ENCODE data around the gene KIF26B.

Gene KIF26B

DNA sequence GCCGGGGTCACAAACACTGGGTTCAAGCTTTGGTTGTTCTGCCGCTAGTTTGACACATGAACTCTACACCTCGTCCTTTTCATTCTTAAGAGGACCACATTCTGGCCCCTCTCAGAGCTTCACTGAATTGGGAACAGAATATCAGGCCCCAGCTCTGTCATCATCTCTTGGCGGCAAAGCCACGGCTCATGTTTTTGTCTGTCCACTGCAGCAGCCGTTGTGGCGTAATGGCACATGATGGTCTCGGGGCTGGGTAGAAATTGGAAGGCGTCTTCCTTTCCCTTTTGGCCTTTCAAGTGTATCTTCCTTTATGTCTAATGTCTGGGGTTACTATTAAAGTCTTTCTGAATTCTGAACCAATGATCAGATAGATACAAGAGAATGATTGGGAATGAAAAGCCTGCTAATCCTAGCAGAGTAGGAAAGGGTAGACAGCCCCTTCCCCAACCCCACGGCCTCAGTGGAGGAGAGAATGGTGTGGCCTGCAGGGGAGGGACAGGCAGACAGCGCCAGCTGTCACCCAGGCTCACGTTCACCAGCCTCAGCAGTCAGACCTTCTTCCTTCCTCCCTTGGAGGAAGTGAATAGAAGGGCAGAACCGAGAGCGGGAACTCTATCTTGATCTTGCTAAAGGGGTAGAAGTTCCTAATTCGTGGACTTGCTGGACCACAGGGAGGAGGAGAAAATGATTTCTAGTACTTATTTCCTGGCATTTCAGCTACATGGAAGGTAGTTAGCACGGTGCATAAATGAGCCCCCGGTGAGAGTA lies 498.1 kb downstream of the KIF26B start:
- TF ChIP-seq ZNF274 (IDR thresholded peaks at IDR 0.05; ENCODE audit: low read depth, low read length) (no peak), YY1 (IDR thresholded peaks at IDR 0.05; ENCODE audit: insufficient read depth, insufficient read length) (no peak), SUZ12 (IDR thresholded peaks at IDR 0.05; ENCODE audit: extremely low read depth, insufficient read depth, insufficient read length) (no peak)
- Histone ChIP-seq H3K9ac (ENCODE audit: insufficient read length, low read depth) (no peak overlapping the region), H3K4me1 (ENCODE audit: insufficient read depth, insufficient read length) (peaks cover 23% of the 10 kb centered on the region), H3K4me3 (ENCODE audit: insufficient read length, low read depth) (no peak overlapping the region), H3K9me3 (ENCODE audit: insufficient read depth, low read length) (peaks cover 10% of the 10 kb centered on the region; the same call in 1 of the 2 replicates), H3K27me3 (ENCODE audit: insufficient read depth, insufficient read length) (peaks cover 23% of the 10 kb centered on the region), H3K36me3 (ENCODE audit: insufficient read depth, insufficient read length, low read length) (no peaks in the 10 kb centered on the region)
- no peak for DNase-seq (ENCODE audit: low read depth, low spot score)

DNA sequence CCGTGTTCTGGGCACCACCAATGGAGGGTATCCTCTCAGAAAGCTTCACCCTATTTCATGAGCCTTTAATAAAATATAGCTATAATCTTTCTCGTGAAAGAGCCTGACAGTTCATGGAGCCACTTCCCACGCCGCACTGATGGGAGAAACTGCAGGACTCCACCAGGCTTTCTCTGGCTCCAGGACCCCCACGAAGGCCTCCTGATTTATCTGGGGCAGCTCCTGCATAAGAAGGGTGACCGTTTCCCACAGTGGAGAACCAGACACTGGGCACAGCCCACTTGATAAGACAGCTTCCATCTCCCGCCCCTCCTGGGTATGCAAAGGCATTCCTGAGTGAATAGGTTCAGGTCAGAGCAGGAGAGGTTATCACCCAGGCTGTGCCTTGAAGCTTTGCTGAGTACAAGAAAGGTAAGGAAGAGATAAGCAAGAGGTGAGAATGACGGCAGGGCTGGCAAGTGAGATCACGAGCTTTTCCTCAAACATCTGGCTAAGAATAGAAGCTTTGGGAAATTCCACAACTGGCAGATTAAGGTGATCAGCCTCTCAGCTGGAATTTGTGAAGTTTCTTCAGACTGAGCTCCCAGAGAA lies 499.8 kb downstream of the KIF26B start:
- Histone ChIP-seq H3K9ac (ENCODE audit: insufficient read length, low read depth) (no peak overlapping the region), H3K4me3 (ENCODE audit: insufficient read length, low read depth) (no peak overlapping the region), H3K36me3 (ENCODE audit: insufficient read depth, insufficient read length, low read length) (no peaks in the 10 kb centered on the region), H3K9me3 (ENCODE audit: insufficient read depth, low read length) (peaks cover 12% of the 10 kb centered on the region; the same call in 1 of the 2 replicates), H3K4me1 (ENCODE audit: insufficient read depth, insufficient read length) (peaks cover 13% of the 10 kb centered on the region), H3K27me3 (ENCODE audit: insufficient read depth, insufficient read length) (peaks cover 18% of the 10 kb centered on the region)
- TF ChIP-seq YY1 (IDR thresholded peaks at IDR 0.05; ENCODE audit: insufficient read depth, insufficient read length) (no peak), ZNF274 (IDR thresholded peaks at IDR 0.05; ENCODE audit: low read depth, low read length) (no peak), SUZ12 (IDR thresholded peaks at IDR 0.05; ENCODE audit: extremely low read depth, insufficient read depth, insufficient read length) (no peak)
- peak; percentile 38 for DNase-seq (ENCODE audit: low read depth, low spot score)

DNA sequence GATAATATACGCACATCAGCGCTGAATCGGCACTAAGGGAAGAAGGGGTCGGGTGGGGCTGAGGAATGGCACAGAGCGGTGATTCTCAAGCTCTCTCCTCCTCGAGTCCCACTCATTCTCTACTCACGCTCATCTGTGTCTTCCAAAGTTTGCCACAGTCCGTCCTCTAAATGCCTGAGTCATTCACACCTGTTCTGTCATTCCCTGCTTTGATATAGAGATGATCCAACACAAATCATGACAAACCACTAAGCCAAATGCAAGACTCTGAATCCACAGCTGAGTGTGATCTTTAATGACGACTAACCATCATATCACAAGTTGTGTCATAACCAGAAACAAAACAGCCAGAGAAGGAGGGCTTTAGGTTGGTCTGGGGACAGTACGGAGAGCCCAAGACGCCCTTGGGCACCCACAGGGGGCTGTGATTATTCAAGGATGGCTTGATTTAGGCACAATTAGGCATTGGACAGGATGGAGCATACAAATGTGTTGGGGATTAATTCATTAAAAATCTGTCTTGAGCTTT lies 501.5 kb downstream of the KIF26B start:
- H3K4me3 ChIP-seq (ENCODE audit: insufficient read length, low read depth): no peak overlapping the region
- no peaks in the 10 kb centered on the region for H3K36me3 ChIP-seq (ENCODE audit: insufficient read depth, insufficient read length, low read length)
- H3K27me3 ChIP-seq (ENCODE audit: insufficient read depth, insufficient read length): peaks cover 3% of the 10 kb centered on the region
- peaks cover 12% of the 10 kb centered on the region; the same call in 1 of the 2 replicates for H3K9me3 ChIP-seq (ENCODE audit: insufficient read depth, low read length)
- peaks cover 7% of the 10 kb centered on the region for H3K4me1 ChIP-seq (ENCODE audit: insufficient read depth, insufficient read length)
- TF ChIP-seq YY1 (IDR thresholded peaks at IDR 0.05; ENCODE audit: insufficient read depth, insufficient read length): no peak
- no peak overlapping the region for H3K9ac ChIP-seq (ENCODE audit: insufficient read length, low read depth)
- no peak for DNase-seq (ENCODE audit: low read depth, low spot score)

DNA sequence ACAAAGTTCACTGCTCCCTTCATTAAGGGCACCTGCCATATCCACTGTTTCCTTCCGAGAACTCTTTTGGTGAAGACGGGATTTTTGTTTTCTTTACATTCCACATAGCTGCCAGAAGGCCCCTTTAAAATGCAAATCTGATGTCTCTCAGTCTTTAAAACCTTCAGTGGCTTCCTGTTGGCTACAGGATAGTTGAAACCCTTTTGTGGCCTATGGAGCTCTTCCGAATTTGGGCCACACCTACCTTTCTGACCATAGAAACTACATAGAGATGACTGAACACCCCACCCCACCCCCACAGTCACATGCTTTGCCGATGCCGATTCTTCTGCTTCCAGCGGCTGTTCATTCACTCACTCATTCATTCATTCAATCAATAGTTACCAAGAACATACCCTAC lies 502.6 kb downstream of the KIF26B start:
- Histone ChIP-seq H3K4me3 (ENCODE audit: insufficient read length, low read depth) (no peak overlapping the region), H3K27me3 (ENCODE audit: insufficient read depth, insufficient read length) (peaks cover 3% of the 10 kb centered on the region), H3K9ac (ENCODE audit: insufficient read length, low read depth) (no peak overlapping the region), H3K36me3 (ENCODE audit: insufficient read depth, insufficient read length, low read length) (no peaks in the 10 kb centered on the region), H3K4me1 (ENCODE audit: insufficient read depth, insufficient read length) (peaks cover 7% of the 10 kb centered on the region), H3K9me3 (ENCODE audit: insufficient read depth, low read length) (peaks cover 5% of the 10 kb centered on the region)
- TF ChIP-seq YY1 (IDR thresholded peaks at IDR 0.05; ENCODE audit: insufficient read depth, insufficient read length) (no peak), ZNF274 (IDR thresholded peaks at IDR 0.05; ENCODE audit: low read depth, low read length) (no peak), SUZ12 (IDR thresholded peaks at IDR 0.05; ENCODE audit: extremely low read depth, insufficient read depth, insufficient read length) (no peak)
- peak; percentile 68 for DNase-seq (ENCODE audit: low read depth, low spot score)

DNA sequence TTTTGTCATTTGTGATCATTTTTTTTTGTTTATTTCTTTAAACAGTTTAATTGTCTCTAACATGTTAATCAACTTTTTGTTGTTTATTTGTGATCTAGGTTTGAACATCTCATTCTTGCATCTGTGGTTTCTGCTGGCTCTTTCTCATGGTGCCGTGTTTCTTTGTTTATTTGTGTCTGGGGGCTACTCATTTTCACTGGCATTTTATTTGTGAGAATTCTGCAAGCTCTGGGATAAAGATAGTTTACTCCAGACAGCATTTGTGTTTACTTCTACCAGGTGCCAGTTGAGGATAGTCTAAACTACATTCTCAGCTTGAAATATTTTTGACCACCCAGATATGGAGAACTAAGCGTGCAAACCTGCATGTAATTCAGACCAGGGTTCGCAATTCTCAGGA lies 508.6 kb downstream of the KIF26B start:
- Histone ChIP-seq H3K36me3 (ENCODE audit: insufficient read depth, insufficient read length, low read length) (no peaks in the 10 kb centered on the region), H3K4me3 (ENCODE audit: insufficient read length, low read depth) (no peak overlapping the region), H3K9ac (ENCODE audit: insufficient read length, low read depth) (no peak overlapping the region), H3K4me1 (ENCODE audit: insufficient read depth, insufficient read length) (no peaks in the 10 kb centered on the region), H3K9me3 (ENCODE audit: insufficient read depth, low read length) (no peaks in the 10 kb centered on the region; the same call in 1 of the 2 replicates), H3K27me3 (ENCODE audit: insufficient read depth, insufficient read length) (no peaks in the 10 kb centered on the region)
- DNase-seq (ENCODE audit: low read depth, low spot score): no peak
- TF ChIP-seq ZNF274 (IDR thresholded peaks at IDR 0.05; ENCODE audit: low read depth, low read length) (no peak), SUZ12 (IDR thresholded peaks at IDR 0.05; ENCODE audit: extremely low read depth, insufficient read depth, insufficient read length) (no peak), YY1 (IDR thresholded peaks at IDR 0.05; ENCODE audit: insufficient read depth, insufficient read length) (no peak)

DNA sequence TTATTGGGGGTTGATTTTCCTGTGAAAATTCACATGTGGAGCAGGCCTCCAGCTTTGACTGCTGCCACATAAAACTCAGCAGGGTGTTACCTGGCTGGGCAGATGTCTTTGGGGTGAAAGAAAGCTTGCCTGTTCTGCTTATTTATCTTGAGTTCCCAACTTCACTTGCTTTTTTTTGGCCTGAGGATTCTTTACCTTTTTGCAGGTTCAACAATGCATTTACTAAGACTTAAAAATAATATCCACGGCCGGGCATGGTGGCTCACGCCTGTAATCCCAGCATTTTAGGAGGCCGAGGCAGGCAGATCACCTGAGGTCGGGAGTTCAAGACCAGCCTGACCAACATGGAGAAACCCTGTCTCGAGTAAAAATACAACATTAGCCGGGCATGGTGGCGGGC lies 509.1 kb downstream of the KIF26B start:
- TF ChIP-seq SUZ12 (IDR thresholded peaks at IDR 0.05; ENCODE audit: extremely low read depth, insufficient read depth, insufficient read length): no peak
- no peak for TF ChIP-seq ZNF274 (IDR thresholded peaks at IDR 0.05; ENCODE audit: low read depth, low read length)
- TF ChIP-seq YY1 (IDR thresholded peaks at IDR 0.05; ENCODE audit: insufficient read depth, insufficient read length): no peak
- Histone ChIP-seq H3K27me3 (ENCODE audit: insufficient read depth, insufficient read length) (no peaks in the 10 kb centered on the region), H3K4me3 (ENCODE audit: insufficient read length, low read depth) (no peak overlapping the region), H3K4me1 (ENCODE audit: insufficient read depth, insufficient read length) (no peaks in the 10 kb centered on the region), H3K9me3 (ENCODE audit: insufficient read depth, low read length) (no peaks in the 10 kb centered on the region; the same call in 1 of the 2 replicates), H3K9ac (ENCODE audit: insufficient read length, low read depth) (no peak overlapping the region), H3K36me3 (ENCODE audit: insufficient read depth, insufficient read length, low read length) (no peaks in the 10 kb centered on the region)
- no peak for DNase-seq (ENCODE audit: low read depth, low spot score)

DNA sequence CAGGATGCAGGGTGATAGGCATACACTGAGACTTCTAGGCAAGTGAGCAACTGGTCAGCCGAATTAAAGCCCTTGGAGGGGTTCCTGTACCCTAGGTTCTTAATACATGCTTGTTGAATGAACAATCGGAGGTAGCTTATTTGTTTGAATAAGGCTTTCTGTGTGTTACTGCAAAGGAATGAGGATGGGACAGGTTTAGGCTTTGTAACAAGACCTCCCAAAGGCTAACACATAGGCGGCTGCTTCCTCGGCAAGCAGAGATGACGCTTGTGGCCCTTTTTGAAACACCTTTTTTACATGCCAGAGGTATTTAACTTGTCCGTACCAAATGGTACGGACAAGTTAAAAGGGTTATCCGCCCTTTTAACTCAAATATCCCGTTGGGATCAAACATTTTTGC lies 511.6 kb downstream of the KIF26B start:
- Histone ChIP-seq H3K27me3 (ENCODE audit: insufficient read depth, insufficient read length) (no peaks in the 10 kb centered on the region), H3K36me3 (ENCODE audit: insufficient read depth, insufficient read length, low read length) (no peaks in the 10 kb centered on the region), H3K4me3 (ENCODE audit: insufficient read length, low read depth) (no peak overlapping the region), H3K4me1 (ENCODE audit: insufficient read depth, insufficient read length) (no peaks in the 10 kb centered on the region), H3K9ac (ENCODE audit: insufficient read length, low read depth) (no peak overlapping the region), H3K9me3 (ENCODE audit: insufficient read depth, low read length) (no peaks in the 10 kb centered on the region; the same call in 1 of the 2 replicates)
- no peak for TF ChIP-seq SUZ12 (IDR thresholded peaks at IDR 0.05; ENCODE audit: extremely low read depth, insufficient read depth, insufficient read length)
- no peak for TF ChIP-seq YY1 (IDR thresholded peaks at IDR 0.05; ENCODE audit: insufficient read depth, insufficient read length)
- TF ChIP-seq ZNF274 (IDR thresholded peaks at IDR 0.05; ENCODE audit: low read depth, low read length): no peak
- no peak for DNase-seq (ENCODE audit: low read depth, low spot score)

All from NT2/D1 (cell line).